ENCODE data around the gene UBE4B.

The UBE4B gene

DNA sequence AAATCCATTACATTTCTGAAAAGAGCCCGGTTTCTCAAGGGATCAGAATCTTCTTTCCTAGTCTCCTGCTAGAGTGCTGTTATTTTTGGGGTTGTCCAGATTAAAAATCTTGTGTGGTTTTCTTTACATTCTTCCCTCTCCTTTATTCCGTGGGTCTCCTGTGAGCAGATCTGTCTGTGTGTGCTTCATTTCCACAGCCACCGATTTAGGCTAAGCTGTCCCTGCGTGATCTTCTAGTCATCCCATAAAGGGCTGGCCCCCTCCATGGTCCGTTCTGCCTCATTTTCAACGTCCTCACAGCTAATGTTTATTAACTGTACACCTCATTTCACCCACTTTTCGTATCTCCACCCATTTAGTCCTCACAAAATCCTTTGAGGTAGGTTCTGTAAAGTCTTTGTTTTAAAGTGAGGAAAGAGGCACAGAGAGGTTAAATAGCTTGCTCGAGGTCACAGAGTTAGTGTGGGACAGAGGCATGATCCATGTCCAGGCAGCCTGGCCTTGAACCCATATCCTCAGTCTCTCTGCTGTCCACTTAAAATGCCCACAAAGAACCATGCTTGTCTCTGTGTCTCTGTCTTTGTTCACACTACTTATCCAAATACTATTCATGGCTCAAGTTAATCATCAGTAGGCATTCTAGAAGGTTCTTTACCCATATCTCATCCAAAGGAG is 139.4 kb downstream of the UBE4B start:
- H3K4me3 ChIP-seq (ENCODE audit: low read depth, low read length), result no peak overlapping the region
- TF ChIP-seq, protein P1, sequence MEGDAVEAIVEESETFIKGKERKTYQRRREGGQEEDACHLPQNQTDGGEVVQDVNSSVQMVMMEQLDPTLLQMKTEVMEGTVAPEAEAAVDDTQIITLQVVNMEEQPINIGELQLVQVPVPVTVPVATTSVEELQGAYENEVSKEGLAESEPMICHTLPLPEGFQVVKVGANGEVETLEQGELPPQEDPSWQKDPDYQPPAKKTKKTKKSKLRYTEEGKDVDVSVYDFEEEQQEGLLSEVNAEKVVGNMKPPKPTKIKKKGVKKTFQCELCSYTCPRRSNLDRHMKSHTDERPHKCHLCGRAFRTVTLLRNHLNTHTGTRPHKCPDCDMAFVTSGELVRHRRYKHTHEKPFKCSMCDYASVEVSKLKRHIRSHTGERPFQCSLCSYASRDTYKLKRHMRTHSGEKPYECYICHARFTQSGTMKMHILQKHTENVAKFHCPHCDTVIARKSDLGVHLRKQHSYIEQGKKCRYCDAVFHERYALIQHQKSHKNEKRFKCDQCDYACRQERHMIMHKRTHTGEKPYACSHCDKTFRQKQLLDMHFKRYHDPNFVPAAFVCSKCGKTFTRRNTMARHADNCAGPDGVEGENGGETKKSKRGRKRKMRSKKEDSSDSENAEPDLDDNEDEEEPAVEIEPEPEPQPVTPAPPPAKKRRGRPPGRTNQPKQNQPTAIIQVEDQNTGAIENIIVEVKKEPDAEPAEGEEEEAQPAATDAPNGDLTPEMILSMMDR (IDR thresholded peaks at IDR 0.05; ENCODE audit: borderline replicate concordance, insufficient read depth, low read depth, low read length), result no peak

DNA sequence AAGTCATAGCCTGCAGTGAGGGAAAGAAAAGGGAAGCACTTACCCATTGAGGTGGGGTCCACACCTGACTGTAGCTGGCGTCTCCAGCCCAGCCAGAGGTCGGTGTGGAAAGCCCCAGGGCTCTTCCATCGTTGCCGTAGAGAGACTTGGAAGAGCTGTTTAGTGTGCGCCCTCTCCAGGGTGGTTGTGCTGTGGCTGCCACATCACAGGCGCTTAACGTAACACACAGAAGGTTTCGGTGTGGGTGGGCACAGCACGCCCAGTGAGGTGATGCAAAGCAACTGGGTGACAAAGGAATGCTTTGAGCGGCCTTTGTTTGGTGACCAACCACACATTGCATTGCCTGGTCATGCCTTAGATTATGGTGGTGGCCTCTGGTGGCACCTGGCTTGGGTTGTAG is 140.8 kb downstream of the UBE4B start:
- no peak overlapping the region for H3K4me3 ChIP-seq (ENCODE audit: low read depth, low read length)
- TF ChIP-seq, protein P1 (IDR thresholded peaks at IDR 0.05; ENCODE audit: borderline replicate concordance, insufficient read depth, low read depth, low read length), result no peak

DNA sequence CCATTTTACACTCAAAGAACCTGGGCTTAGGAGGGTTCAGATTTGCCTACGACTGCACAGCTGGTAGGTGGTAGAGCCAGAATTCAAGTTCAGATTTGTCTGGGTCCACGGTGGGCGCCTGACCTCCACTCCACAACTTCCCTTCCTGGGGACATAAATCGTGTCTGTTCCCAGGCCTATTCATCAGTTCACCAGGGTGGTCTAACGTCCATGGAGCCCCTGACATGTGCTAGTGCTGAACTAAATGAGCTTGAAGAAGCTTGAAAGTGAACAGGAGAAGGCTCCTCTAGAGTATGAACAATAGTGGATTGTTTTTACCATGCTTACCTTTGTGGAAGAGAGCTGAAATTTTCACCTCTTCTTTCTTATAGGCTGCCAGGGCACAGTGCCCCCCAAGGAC is 145.1 kb downstream of the UBE4B start:
- TF ChIP-seq, protein P1 (IDR thresholded peaks at IDR 0.05; ENCODE audit: borderline replicate concordance, insufficient read depth, low read depth, low read length), result no peak
- H3K4me3 ChIP-seq (ENCODE audit: low read depth, low read length), result no peak overlapping the region

DNA sequence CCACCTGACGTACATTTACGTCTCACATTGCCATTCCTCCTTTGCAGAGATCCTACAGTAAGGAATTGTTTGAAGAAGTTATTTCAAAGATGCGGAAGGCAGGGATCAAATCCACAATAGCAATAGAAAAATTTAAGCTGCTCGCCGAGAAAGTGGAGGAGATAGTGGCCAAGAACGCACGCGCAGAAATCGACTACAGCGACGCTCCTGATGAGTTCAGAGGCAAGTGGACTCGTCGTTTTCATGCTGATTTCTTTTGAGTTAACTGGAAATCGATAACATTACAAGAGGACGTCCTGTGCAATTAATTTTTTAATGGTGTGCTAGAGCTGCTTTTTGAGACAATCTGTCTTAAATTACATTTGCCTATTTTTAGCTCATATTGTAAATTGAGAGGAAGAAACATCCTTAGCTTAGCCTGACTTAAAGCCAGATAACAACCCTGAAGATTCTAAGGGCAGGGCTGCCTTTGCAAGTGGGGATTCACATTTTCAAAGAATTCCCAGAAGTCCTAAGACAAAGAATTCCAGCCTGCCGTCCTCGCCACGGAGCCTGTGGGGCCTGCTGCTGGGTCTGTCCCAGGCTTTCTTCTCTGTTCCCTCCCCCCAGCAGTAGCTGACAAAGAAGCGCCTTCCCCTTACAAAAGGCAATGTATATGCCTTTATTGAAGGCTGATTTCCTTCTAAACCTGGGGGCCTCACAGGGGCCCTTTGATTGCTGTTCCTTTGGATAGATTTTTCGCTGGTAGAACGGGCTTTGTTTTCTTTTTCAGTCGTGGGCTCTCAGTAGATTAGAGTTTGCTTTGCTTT is 146.0 kb downstream of the UBE4B start:
- TF ChIP-seq, protein P1 (IDR thresholded peaks at IDR 0.05; ENCODE audit: borderline replicate concordance, insufficient read depth, low read depth, low read length), result no peak
- H3K4me3 ChIP-seq (ENCODE audit: low read depth, low read length), result no peak overlapping the region

DNA sequence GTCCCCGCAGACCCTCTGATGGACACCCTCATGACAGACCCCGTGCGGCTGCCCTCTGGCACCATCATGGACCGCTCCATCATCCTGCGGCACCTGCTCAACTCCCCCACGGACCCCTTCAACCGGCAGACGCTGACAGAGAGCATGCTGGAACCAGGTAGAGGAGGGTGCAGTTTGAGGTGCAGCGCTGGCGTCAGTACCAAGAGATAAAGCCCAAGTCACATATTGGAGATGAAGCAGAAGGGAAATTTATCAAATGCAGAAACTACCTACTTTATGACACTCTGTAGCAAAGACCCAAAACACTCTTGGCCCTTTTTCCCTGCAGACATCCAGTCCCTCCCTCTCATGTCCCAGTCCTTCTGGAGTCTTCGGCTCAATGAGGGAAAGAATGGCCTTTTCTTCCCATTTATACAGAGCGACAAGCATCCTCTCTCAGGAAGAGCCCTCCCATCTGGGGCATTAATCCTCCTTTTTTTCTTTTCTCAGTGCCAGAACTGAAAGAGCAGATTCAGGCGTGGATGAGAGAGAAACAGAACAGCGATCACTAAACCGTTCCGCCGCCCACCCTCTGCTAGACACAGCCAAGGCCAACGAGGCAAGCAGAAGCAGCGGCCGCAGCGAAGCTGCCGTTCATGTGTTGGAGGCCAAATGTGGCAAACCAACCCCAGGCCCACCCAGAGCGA is 146.8 kb downstream of the UBE4B start:
- TF ChIP-seq, protein P1 (IDR thresholded peaks at IDR 0.05; ENCODE audit: borderline replicate concordance, insufficient read depth, low read depth, low read length), result no peak
- H3K4me3 ChIP-seq (ENCODE audit: low read depth, low read length), result no peak overlapping the region

DNA sequence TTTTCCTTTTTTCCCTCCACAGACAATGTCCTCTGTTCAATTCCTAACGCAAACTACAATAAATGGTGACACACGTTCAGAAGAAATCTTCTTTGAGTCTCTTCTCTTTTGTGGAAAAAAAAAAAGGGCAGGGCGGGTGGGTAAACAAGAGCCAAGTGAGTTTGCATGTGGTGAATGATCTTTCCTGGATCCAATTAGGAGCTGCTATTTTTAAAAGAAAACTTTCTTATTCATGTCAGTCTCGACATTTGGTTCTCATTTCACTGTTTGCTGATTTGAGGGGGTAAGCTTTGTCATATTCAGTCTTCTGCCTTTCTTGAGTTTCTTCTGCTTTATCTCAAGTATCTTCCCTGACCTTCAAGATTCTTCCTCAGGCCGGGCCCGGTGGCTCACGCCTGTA is 148.4 kb downstream of the UBE4B start:
- no peak overlapping the region for H3K4me3 ChIP-seq (ENCODE audit: low read depth, low read length)
- TF ChIP-seq, protein P1 (IDR thresholded peaks at IDR 0.05; ENCODE audit: borderline replicate concordance, insufficient read depth, low read depth, low read length), result no peak

Data from GM12875 (cell line).